Testis (tissue), 2 donors: ENCODE measurements around the gene SERP2.

ENCODE experiments used
- POLR2A ChIP-seq: fragments of 450-650 bp; IDR thresholded peaks from one replicate; pipeline ENCODE4 v1.6.1; 2017; ENCODE audit warnings: antibody characterized with exemption, mild to moderate bottlenecking, moderate library complexity
- TF ChIP-seq, protein P1 (sequence below), 3 experiments: fragments of 450-650 bp in 2 of 3; fragments of 200-600 bp in 1 of 3; sonication (generic) in 1 of 3; IDR thresholded peaks; one replicate each; pipeline ENCODE4 v1.5.1; 2016 to 2019; ENCODE audit warnings: antibody characterized with exemption in 3 of 3, mild to moderate bottlenecking in 2 of 3, moderate library complexity in 1 of 3

- TF ChIP-seq, protein P1, sequence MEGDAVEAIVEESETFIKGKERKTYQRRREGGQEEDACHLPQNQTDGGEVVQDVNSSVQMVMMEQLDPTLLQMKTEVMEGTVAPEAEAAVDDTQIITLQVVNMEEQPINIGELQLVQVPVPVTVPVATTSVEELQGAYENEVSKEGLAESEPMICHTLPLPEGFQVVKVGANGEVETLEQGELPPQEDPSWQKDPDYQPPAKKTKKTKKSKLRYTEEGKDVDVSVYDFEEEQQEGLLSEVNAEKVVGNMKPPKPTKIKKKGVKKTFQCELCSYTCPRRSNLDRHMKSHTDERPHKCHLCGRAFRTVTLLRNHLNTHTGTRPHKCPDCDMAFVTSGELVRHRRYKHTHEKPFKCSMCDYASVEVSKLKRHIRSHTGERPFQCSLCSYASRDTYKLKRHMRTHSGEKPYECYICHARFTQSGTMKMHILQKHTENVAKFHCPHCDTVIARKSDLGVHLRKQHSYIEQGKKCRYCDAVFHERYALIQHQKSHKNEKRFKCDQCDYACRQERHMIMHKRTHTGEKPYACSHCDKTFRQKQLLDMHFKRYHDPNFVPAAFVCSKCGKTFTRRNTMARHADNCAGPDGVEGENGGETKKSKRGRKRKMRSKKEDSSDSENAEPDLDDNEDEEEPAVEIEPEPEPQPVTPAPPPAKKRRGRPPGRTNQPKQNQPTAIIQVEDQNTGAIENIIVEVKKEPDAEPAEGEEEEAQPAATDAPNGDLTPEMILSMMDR (IDR thresholded peaks at IDR 0.05): no peak
- TF ChIP-seq POLR2A: no peak
Observed at GRCh38 chr13:44336934-44337333, 36.7 kb upstream of the SERP2 start.
